ENCODE data around the gene SLC7A10.
"Not testable (repeated sequence)": the region's sequence is repeated elsewhere in the genome, so short reads cannot be mapped to it uniquely, and the experiment has no call there.

The SLC7A10 gene

GRCh38 chr19:33212436-33213172, 13.0 kb downstream of the SLC7A10 start:
- DNase-seq = no peak
- no peak overlapping the region for H3K27ac ChIP-seq (ENCODE audit: low read depth, low read length)
- no peak overlapping the region for H3K23ac ChIP-seq (ENCODE audit: low read length)
- H3K27me3 ChIP-seq (ENCODE audit: insufficient read depth, low read length) = no peaks in the 10 kb centered on the region
- H3K79me1 ChIP-seq (ENCODE audit: low read length) = no peaks in the 10 kb centered on the region
- H2BK120ac ChIP-seq (ENCODE audit: insufficient read depth, low read length, poor library complexity) = no peak overlapping the region
- no CpG with 5 or more reads among the region's 30 CpGs for WGBS (ENCODE audit: extremely low coverage, insufficient coverage, insufficient read length)
- H2AFZ ChIP-seq (ENCODE audit: insufficient read depth, low read length, poor library complexity) = no peak overlapping the region
- no peak overlapping the region for H4K12ac ChIP-seq (ENCODE audit: low read depth, low read length)
- H3K4me2 ChIP-seq (ENCODE audit: low read length) = no peak overlapping the region
- H3K4me1 ChIP-seq (ENCODE audit: control insufficient read depth in 1 of 2, insufficient read depth in 2 of 2, low read length in 2 of 2) = no peaks in the 10 kb centered on the region
- no peak overlapping the region for H3K4me3 ChIP-seq (ENCODE audit: low read depth, low read length)
- no peak overlapping the region for H2AK5ac ChIP-seq (ENCODE audit: low read length)
- no peak overlapping the region for H4K91ac ChIP-seq (ENCODE audit: low read depth, low read length)
- H3K4ac ChIP-seq (ENCODE audit: low read depth, low read length) = no peak overlapping the region
- H3K18ac ChIP-seq (ENCODE audit: low read length) = no peak overlapping the region
- no peak overlapping the region for H3K9ac ChIP-seq (ENCODE audit: low read length)
- no peaks in the 10 kb centered on the region for H3K79me2 ChIP-seq (ENCODE audit: control insufficient read depth, insufficient read depth, low read length, poor library complexity)
- no peak overlapping the region for H2BK12ac ChIP-seq (ENCODE audit: low read length)
- H3K9me3 ChIP-seq (ENCODE audit: insufficient read depth, low read depth, low read length) = no peaks in the 10 kb centered on the region
- no peak overlapping the region for H3K14ac ChIP-seq (ENCODE audit: low read length)
- no peaks in the 10 kb centered on the region for H3K36me3 ChIP-seq (ENCODE audit: control insufficient read depth in 1 of 2, insufficient read depth in 2 of 2, low read length in 2 of 2)
- H2BK5ac ChIP-seq (ENCODE audit: low read depth, low read length, poor library complexity) = no peak overlapping the region
- no peak overlapping the region for H4K8ac ChIP-seq (ENCODE audit: low read depth, low read length)

- no CpG with 5 or more reads among the region's 17 CpGs for WGBS (ENCODE audit: extremely low coverage, insufficient coverage, insufficient read length)
- H3K79me2 ChIP-seq (ENCODE audit: control insufficient read depth, insufficient read depth, low read length, poor library complexity) = no peaks in the 10 kb centered on the region
- no peaks in the 10 kb centered on the region for H3K27me3 ChIP-seq (ENCODE audit: insufficient read depth, low read length)
- H3K4me2 ChIP-seq (ENCODE audit: low read length) = no peak overlapping the region
- no peak overlapping the region for H2AK5ac ChIP-seq (ENCODE audit: low read length)
- no peak overlapping the region for H2BK120ac ChIP-seq (ENCODE audit: insufficient read depth, low read length, poor library complexity)
- H2BK5ac ChIP-seq (ENCODE audit: low read depth, low read length, poor library complexity) = no peak overlapping the region
- DNase-seq = no peak
- H3K23ac ChIP-seq (ENCODE audit: low read length) = no peak overlapping the region
- H4K91ac ChIP-seq (ENCODE audit: low read depth, low read length) = no peak overlapping the region
- H3K14ac ChIP-seq (ENCODE audit: low read length) = no peak overlapping the region
- no peak overlapping the region for H3K4me3 ChIP-seq (ENCODE audit: low read depth, low read length)
- no peaks in the 10 kb centered on the region for H3K79me1 ChIP-seq (ENCODE audit: low read length)
- no peak overlapping the region for H3K9ac ChIP-seq (ENCODE audit: low read length)
- H2AFZ ChIP-seq (ENCODE audit: insufficient read depth, low read length, poor library complexity) = no peak overlapping the region
- H3K4ac ChIP-seq (ENCODE audit: low read depth, low read length) = no peak overlapping the region
- H3K36me3 ChIP-seq (ENCODE audit: control insufficient read depth in 1 of 2, insufficient read depth in 2 of 2, low read length in 2 of 2) = no peaks in the 10 kb centered on the region
- H4K8ac ChIP-seq (ENCODE audit: low read depth, low read length) = no peak overlapping the region
- H4K12ac ChIP-seq (ENCODE audit: low read depth, low read length) = no peak overlapping the region
- no peaks in the 10 kb centered on the region for H3K9me3 ChIP-seq (ENCODE audit: insufficient read depth, low read depth, low read length)
- H3K4me1 ChIP-seq (ENCODE audit: control insufficient read depth in 1 of 2, insufficient read depth in 2 of 2, low read length in 2 of 2) = no peaks in the 10 kb centered on the region
- H3K18ac ChIP-seq (ENCODE audit: low read length) = no peak overlapping the region
- H2BK12ac ChIP-seq (ENCODE audit: low read length) = no peak overlapping the region
- H3K27ac ChIP-seq (ENCODE audit: low read depth, low read length) = no peak overlapping the region
These were observed 13.7 kb downstream of the SLC7A10 start for GRCh38 chr19:33211794-33212435.

- Histone ChIP-seq H3K14ac (ENCODE audit: low read length) (no peak overlapping the region), H3K9ac (ENCODE audit: low read length) (no peak overlapping the region), H3K4me2 (ENCODE audit: low read length) (no peak overlapping the region), H2BK120ac (ENCODE audit: insufficient read depth, low read length, poor library complexity) (no peak overlapping the region), H3K18ac (ENCODE audit: low read length) (no peak overlapping the region), H4K8ac (ENCODE audit: low read depth, low read length) (no peak overlapping the region), H3K79me1 (ENCODE audit: low read length) (no peaks in the 10 kb centered on the region), H3K36me3 (ENCODE audit: control insufficient read depth in 1 of 2, insufficient read depth in 2 of 2, low read length in 2 of 2) (peaks cover 0 to 4% of the 10 kb centered on the region in 2 experiments), H3K27me3 (ENCODE audit: insufficient read depth, low read length) (no peaks in the 10 kb centered on the region), H3K23ac (ENCODE audit: low read length) (no peak overlapping the region), H2AFZ (ENCODE audit: insufficient read depth, low read length, poor library complexity) (no peak overlapping the region), H4K12ac (ENCODE audit: low read depth, low read length) (no peak overlapping the region), H3K4ac (ENCODE audit: low read depth, low read length) (no peak overlapping the region), H4K91ac (ENCODE audit: low read depth, low read length) (no peak overlapping the region), H3K9me3 (ENCODE audit: insufficient read depth, low read depth, low read length) (no peaks in the 10 kb centered on the region), H3K27ac (ENCODE audit: low read depth, low read length) (no peak overlapping the region), H3K4me1 (ENCODE audit: control insufficient read depth in 1 of 2, insufficient read depth in 2 of 2, low read length in 2 of 2) (no peaks in the 10 kb centered on the region), H2BK5ac (ENCODE audit: low read depth, low read length, poor library complexity) (no peak overlapping the region), H3K4me3 (ENCODE audit: low read depth, low read length) (no peak overlapping the region), H2AK5ac (ENCODE audit: low read length) (no peak overlapping the region), H3K79me2 (ENCODE audit: control insufficient read depth, insufficient read depth, low read length, poor library complexity) (no peaks in the 10 kb centered on the region), H2BK12ac (ENCODE audit: low read length) (no peak overlapping the region)
- DNase-seq = no peak
- WGBS (ENCODE audit: extremely low coverage, insufficient coverage, insufficient read length) = no CpG with 5 or more reads among the region's 22 CpGs
These were observed 15.2 kb downstream of the SLC7A10 start for GRCh38 chr19:33210266-33210940.

- WGBS (ENCODE audit: extremely low coverage, insufficient coverage, insufficient read length) = no CpG with 5 or more reads among the region's 7 CpGs
- not testable (repeated sequence) for H2BK120ac ChIP-seq (ENCODE audit: insufficient read depth, low read length, poor library complexity); H3K27ac ChIP-seq (ENCODE audit: low read depth, low read length)
These were observed 15.8 kb downstream of the SLC7A10 start for GRCh38 chr19:33209850-33210230.

More at GRCh38 chr19:33209850-33210230, 15.8 kb downstream of the SLC7A10 start:
- H3K14ac ChIP-seq (ENCODE audit: low read length); H3K18ac ChIP-seq (ENCODE audit: low read length); DNase-seq; H2AFZ ChIP-seq (ENCODE audit: insufficient read depth, low read length, poor library complexity); H3K23ac ChIP-seq (ENCODE audit: low read length); H3K4me3 ChIP-seq (ENCODE audit: low read depth, low read length); H4K12ac ChIP-seq (ENCODE audit: low read depth, low read length); H2BK5ac ChIP-seq (ENCODE audit: low read depth, low read length, poor library complexity); H3K79me2 ChIP-seq (ENCODE audit: control insufficient read depth, insufficient read depth, low read length, poor library complexity); H3K4ac ChIP-seq (ENCODE audit: low read depth, low read length); H3K9me3 ChIP-seq (ENCODE audit: insufficient read depth, low read depth, low read length); H4K8ac ChIP-seq (ENCODE audit: low read depth, low read length); H2AK5ac ChIP-seq (ENCODE audit: low read length); H3K4me1 ChIP-seq (ENCODE audit: control insufficient read depth in 1 of 2, insufficient read depth in 2 of 2, low read length in 2 of 2); H3K36me3 ChIP-seq (ENCODE audit: control insufficient read depth in 1 of 2, insufficient read depth in 2 of 2, low read length in 2 of 2); H3K9ac ChIP-seq (ENCODE audit: low read length); H3K27me3 ChIP-seq (ENCODE audit: insufficient read depth, low read length); H4K91ac ChIP-seq (ENCODE audit: low read depth, low read length); H3K4me2 ChIP-seq (ENCODE audit: low read length); H2BK12ac ChIP-seq (ENCODE audit: low read length); H3K79me1 ChIP-seq (ENCODE audit: low read length): not testable (repeated sequence)

Measured in trophoblast cell (in vitro differentiated cells and primary cell).